T-helper 1 cell treated with Interleukin-12 subunit alpha and Interleukin-12 subunit beta and Interleukin-4 antibody, amounts not matched to agents 30 μg/mL and 1 μg/mL, for 36 hours (primary cell): ENCODE data around the gene NF1.
"Not testable (repeated sequence)": the region's sequence is repeated elsewhere in the genome, so short reads cannot be mapped to it uniquely, and the experiment has no call there.

Source experiments
- H3K27ac Mint-ChIP-seq: one replicate; pipeline ENCODE4 v1.8.0; 2021; ENCODE audit warnings: mild to moderate bottlenecking, mixed read lengths
- H3K27me3 Mint-ChIP-seq: one replicate; pipeline ENCODE4 v1.8.0; 2021; ENCODE audit warnings: low read depth, mixed read lengths
- H3K36me3 Mint-ChIP-seq: one replicate; pipeline ENCODE4 v1.8.0; 2021; ENCODE audit warnings: low read depth, mixed read lengths
- H3K4me1 Mint-ChIP-seq: one replicate; pipeline ENCODE4 v1.8.0; 2021; ENCODE audit warnings: low read depth, mixed read lengths
- H3K4me3 Mint-ChIP-seq: one replicate; pipeline ENCODE4 v1.8.0; 2021; ENCODE audit warnings: mild to moderate bottlenecking, moderate library complexity, mixed read lengths
- H3K9me3 Mint-ChIP-seq: one replicate; pipeline ENCODE4 v1.8.0; 2021; ENCODE audit warnings: mixed read lengths

The NF1 gene

DNA sequence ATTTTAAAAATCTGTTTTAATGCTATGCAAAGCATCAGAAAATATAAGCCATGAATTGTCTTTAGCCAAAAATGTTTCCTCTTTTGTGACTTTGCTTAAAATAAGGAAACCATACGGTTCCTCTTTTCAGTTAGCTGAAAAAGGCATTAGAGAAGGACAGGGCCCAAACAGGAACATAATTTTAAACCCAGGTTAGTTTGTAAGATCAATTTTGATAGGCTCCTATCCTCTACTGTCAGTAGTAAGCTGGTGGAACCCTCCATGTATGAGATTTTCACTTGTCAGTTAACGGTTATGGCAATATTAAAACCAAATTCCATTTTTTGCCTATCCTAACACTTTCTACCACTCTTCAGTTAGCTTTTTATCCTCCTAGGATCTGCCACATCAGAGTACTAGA lies 214.8 kb downstream of the NF1 start:
- peak overlapping the region; percentile 93 for H3K4me3 Mint-ChIP-seq
- H3K27ac Mint-ChIP-seq: peak overlapping the region; percentile 96
- peaks cover 45% of the 10 kb centered on the region for H3K4me1 Mint-ChIP-seq
- peaks cover 6% of the 10 kb centered on the region for H3K9me3 Mint-ChIP-seq
- no peaks in the 10 kb centered on the region for H3K27me3 Mint-ChIP-seq
- H3K36me3 Mint-ChIP-seq: peaks cover 34% of the 10 kb centered on the region

DNA sequence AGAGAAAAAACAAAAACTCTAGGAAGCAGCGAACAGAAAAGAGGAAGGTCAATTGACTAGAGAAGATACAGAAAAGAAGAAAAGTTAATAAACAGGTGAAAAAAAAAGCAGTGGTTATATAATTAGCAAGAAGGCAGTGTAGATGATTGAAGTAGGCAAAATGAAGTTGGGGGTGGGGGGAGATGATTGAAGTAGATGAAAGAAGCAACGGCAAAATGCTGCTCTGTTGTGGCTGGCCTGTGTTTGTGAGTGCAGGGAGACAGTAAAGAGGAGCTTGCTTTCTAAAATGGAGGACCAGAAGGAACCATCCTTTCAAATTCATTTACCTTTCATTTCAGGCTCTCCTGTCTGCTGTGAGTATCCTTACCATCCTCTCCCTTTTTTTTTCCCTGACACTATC lies 215.5 kb downstream of the NF1 start:
- Mint-ChIP-seq H3K4me1 (peaks cover 46% of the 10 kb centered on the region), H3K36me3 (peaks cover 30% of the 10 kb centered on the region), H3K4me3 (peak overlapping the region; percentile 93), H3K27ac (peak overlapping the region; percentile 96), H3K9me3 (peaks cover under 1% of the 10 kb centered on the region), H3K27me3 (no peaks in the 10 kb centered on the region)

DNA sequence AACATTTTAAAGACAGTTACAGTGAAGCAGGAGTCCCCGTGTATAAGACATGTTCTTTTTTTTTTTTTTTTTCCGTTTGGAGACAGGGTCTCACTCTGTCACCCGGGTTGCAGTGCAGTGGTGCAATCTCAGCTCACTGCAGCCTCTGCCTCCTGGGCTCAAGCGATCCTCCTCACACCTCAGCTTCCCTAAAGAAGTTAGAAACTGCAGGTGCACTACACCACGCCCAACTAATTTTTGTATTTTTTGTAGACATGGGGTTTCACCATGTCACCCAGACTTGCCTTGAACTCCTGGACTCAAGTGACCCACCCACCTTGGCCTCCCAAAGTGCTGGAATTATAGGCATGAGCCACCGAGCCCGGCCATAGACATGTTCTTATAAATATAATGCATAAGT lies 216.1 kb downstream of the NF1 start:
- peak overlapping the region; percentile 93 for H3K27ac Mint-ChIP-seq
- no peaks in the 10 kb centered on the region for H3K27me3 Mint-ChIP-seq
- no peaks in the 10 kb centered on the region for H3K9me3 Mint-ChIP-seq
- peaks cover 49% of the 10 kb centered on the region for H3K4me1 Mint-ChIP-seq
- H3K36me3 Mint-ChIP-seq: peaks cover 24% of the 10 kb centered on the region
- peak overlapping the region; percentile 93 for H3K4me3 Mint-ChIP-seq

DNA sequence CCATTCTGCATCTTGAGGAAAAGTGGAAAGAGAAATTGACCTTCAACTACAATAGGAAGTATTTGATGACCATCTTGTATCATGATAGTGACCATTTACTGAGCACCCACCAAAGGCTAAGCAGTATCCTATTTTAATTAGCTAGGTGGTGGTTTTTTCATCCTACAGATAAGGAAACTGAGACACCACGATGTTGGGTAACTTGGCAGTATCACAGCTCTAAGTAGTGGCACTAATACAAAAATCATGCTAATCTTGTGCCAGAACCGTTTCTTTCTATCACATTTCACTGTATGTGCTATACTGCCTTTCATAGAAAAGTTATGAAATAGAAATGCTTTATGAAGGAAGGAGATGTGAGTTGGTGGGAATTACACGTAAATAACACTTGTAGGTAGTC lies 216.7 kb downstream of the NF1 start:
- Mint-ChIP-seq H3K4me1 (peaks cover 48% of the 10 kb centered on the region), H3K9me3 (no peaks in the 10 kb centered on the region), H3K4me3 (peak overlapping the region; percentile 93), H3K27me3 (no peaks in the 10 kb centered on the region), H3K27ac (peak overlapping the region; percentile 93), H3K36me3 (peaks cover 18% of the 10 kb centered on the region)

DNA sequence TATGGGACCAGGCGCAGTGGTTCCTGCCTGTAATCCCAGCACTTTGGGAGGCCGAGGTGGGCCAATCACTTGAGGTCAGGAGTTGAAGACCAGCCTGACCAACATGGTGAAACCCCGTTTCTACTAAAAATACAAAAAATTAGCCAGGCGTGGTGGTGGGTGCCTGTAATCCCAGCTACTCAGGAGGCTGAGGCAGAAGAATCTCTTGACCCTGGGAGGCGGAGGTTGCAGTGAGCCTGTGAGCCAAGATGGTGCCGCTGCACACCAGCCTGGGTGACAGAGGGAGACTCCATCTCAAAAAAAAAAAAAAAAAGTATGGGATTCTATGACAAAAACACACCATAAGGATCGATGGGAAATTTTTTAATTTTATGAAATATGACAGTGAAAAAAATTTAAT lies 217.4 kb downstream of the NF1 start:
- Mint-ChIP-seq H3K4me3 (peak overlapping the region; percentile 93), H3K36me3 (peaks cover 22% of the 10 kb centered on the region), H3K4me1 (peaks cover 51% of the 10 kb centered on the region), H3K27ac (peak overlapping the region; percentile 93)
- not testable (repeated sequence) for H3K9me3 Mint-ChIP-seq, H3K27me3 Mint-ChIP-seq

DNA sequence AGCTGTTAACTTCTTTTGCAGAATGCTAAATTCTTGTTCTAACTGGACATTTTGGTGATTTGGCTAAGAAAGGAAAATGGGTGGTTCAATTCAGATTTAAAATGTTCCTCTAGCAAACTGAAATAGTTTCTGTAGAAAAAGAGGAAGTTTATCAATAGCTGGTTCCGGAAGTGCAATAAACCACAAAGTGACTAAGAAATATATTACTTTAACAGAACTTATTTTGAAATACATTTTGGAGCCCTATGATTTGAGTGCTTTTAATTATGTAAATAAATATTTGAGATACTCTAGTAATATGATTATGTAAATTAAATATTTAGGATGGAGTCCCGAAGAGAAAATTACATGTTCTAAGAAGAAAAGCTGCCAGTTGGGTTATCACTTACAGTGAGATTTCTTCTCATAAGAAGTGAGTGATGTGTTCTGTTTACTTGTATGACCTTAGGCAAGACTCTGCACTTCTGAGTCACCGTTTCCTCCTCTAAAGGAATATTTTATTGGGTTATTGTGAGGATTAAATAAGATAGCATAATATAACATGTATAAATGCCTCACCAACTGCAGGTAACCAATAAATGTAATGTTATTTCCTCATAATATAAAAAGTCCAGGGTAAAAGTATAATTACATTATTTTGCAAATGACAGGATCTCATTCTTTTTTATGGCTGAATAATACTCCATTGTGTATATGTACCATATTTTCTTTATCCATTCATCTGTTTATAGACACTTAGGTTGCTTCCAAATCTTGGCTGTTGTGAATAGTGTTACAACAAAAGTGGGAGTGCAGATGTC lies 219.4 kb downstream of the NF1 start, which contains the start of gene EVI2B:
Gene EVI2B (minus strand): TSS at position 73 of the 800 bp plus-strand sequence. CDS start 8,445 bp downstream, outside the sequence.
- Mint-ChIP-seq H3K27ac (peak within 1 kb of the TSS; percentile 92), H3K27me3 (no peaks in the 10 kb centered on the region)

DNA sequence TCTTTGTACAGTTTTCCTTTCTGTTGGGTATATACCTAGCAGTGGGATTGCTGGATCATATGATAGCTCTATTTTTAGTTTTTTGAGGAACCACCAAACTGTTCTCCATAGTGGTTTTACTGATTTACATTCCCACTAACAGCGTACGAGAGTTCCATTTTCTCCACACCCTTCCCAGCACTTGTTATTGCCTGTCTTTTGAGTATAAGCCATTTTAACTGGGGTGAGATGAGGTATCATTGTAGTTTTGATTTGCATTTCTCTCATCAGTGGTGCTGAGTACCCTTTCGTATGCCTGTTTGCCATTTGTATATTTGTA lies 220.0 kb downstream of the NF1 start:
- H3K27me3 Mint-ChIP-seq: no peaks in the 10 kb centered on the region
- H3K27ac Mint-ChIP-seq: peak overlapping the region; percentile 83
- H3K9me3 Mint-ChIP-seq: no peaks in the 10 kb centered on the region
- peak overlapping the region; percentile 36 for H3K4me3 Mint-ChIP-seq
- H3K36me3 Mint-ChIP-seq: peaks cover 32% of the 10 kb centered on the region
- H3K4me1 Mint-ChIP-seq: peaks cover 46% of the 10 kb centered on the region

More for the DNA sequence above, 219.4 kb downstream of the NF1 start, which contains the start of gene EVI2B:
- Mint-ChIP-seq H3K4me1 (peaks cover 44% of the 10 kb centered on the region), H3K9me3 (no peaks in the 10 kb centered on the region), H3K4me3 (peak within 1 kb of the TSS; percentile 91), H3K36me3 (peaks cover 29% of the 10 kb centered on the region)

DNA sequence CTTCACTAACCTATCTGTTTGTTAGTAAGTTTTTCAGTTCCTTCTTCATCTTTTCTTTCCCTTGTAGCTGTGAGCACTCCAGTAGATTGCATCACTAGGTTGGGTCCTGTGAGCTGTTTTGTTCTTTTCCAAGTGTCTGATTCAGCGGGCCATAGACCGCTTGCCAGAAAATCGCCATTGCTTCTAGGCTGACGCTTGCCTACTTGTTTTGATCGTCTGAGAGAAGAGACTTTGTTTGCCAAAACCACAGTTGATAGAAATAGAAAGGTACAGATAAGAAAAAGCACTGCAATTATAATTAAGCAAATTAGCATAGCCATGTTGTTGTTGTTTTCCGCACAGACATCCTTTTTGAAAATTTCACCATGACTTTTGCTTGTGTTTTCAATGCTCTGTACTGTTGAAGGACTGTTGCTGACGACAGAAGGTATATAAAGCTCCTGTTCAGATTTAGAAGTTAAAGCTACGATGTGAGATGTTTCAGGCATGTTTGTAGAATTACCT lies 223.6 kb downstream of the NF1 start:
- Mint-ChIP-seq H3K36me3 (peaks cover 27% of the 10 kb centered on the region), H3K4me1 (peaks cover 43% of the 10 kb centered on the region), H3K27me3 (no peaks in the 10 kb centered on the region), H3K9me3 (no peaks in the 10 kb centered on the region), H3K27ac (peak overlapping the region; percentile 92), H3K4me3 (peak overlapping the region; percentile 82)

DNA sequence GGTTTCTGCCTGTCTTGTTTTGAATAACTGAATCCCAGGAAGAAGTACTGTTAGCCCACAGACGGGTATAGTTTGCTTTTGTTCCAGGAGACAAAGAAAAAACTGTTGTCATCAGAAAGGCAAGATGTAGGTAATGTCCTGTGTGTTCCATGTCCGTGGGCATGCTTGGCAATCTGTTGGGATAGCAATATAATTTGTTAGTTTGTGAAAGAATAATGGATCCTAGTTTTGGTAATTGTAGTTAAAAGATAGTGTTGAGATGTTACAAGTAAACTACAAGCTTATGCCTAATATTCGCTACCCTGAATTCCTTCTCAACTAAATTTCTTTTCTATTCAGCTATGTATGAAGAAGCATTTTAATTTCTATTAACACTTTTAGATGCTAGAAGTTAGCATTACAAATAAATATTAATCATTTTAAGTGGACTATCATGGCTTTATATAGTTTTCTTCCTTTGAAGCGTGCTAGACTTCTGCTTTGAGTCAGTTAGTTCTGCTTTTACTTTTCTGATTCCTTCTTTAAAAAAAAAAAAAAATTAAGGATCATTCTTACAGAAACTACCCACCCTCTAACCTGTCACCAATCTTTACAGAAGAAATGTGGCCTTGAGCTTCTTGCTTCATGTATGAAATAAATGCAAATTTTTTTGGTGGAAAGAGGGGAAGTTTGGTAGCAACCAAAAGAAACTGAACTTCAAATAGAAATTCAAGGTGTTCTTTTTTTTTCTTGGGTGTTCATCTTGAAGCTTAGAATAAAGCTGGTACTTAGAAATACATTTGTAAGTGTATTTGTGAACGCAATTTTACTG lies 224.3 kb downstream of the NF1 start:
- H3K4me3 Mint-ChIP-seq: peak overlapping the region; percentile 82
- H3K9me3 Mint-ChIP-seq: no peaks in the 10 kb centered on the region
- H3K36me3 Mint-ChIP-seq: peaks cover 29% of the 10 kb centered on the region
- H3K4me1 Mint-ChIP-seq: peaks cover 46% of the 10 kb centered on the region
- no peaks in the 10 kb centered on the region for H3K27me3 Mint-ChIP-seq
- H3K27ac Mint-ChIP-seq: peak overlapping the region; percentile 92

DNA sequence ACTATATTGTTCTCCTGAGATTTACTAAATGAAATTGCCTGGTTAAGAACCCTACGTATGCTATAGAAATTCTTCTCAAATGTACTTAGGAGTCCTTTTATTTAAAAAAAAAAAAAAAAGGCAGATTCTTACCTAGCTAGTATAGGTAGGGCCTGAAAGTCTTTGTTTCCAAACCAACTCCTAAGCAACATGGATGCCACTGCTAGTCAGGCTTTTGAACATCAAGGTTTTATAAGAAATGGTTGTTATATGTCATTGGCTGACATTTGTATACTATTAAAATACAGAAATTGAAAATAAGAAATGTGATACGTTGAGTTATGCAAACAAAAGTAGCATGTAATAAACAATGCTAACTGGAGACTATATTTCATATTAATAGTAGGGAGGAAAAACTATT lies 225.5 kb downstream of the NF1 start:
- peak overlapping the region; percentile 92 for H3K27ac Mint-ChIP-seq
- H3K4me3 Mint-ChIP-seq: peak overlapping the region; percentile 82
- H3K9me3 Mint-ChIP-seq: no peaks in the 10 kb centered on the region
- peaks cover 26% of the 10 kb centered on the region for H3K36me3 Mint-ChIP-seq
- peaks cover 37% of the 10 kb centered on the region for H3K4me1 Mint-ChIP-seq
- no peaks in the 10 kb centered on the region for H3K27me3 Mint-ChIP-seq

DNA sequence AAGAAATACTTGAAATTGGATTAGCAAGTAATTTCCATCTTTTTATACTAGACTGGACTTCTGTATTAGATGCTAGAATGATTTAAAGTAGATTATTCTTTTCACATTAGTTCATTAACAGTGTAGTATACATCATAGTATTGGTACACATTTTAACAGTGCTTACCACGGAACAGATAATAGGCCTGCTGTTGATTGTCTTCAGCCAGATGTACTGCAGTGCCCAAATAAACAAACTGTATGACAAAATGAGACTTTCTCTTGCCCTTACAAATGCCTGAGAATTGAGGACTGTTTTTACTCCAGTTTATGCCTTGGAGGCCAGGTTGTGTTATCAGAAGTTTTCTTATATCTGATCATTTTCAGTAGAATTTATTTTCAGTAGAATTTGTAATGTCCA lies 226.0 kb downstream of the NF1 start:
- H3K9me3 Mint-ChIP-seq: no peaks in the 10 kb centered on the region
- peak overlapping the region; percentile 82 for H3K4me3 Mint-ChIP-seq
- peaks cover 26% of the 10 kb centered on the region for H3K36me3 Mint-ChIP-seq
- no peaks in the 10 kb centered on the region for H3K27me3 Mint-ChIP-seq
- H3K4me1 Mint-ChIP-seq: peaks cover 34% of the 10 kb centered on the region
- peak overlapping the region; percentile 92 for H3K27ac Mint-ChIP-seq

DNA sequence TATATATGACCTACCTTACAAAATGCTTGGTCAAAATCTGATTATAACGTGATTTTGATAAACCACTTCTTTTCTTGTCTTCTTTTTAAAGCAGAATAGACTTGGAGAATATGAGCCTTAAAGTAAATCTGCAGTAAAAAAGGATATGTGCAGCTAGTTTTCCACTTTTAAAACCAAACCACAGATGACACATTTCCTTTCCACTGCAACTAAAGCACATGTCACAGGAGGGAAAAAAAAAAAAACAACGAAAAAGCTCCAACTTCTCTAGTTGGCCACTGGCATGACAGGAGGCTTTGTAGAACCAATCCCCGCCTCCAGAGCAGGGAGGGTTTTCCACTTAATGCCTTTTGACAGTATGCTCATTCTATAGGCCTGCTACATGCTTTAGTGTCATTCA lies 226.7 kb downstream of the NF1 start, which contains the start of gene EVI2A:
Gene EVI2A (minus strand): TSS at position 142 of the 400 bp plus-strand sequence. CDS start 2,609 bp downstream, outside the sequence.
- H3K4me3 Mint-ChIP-seq: peak within 1 kb of the TSS; percentile 82
- H3K4me1 Mint-ChIP-seq: peaks cover 28% of the 10 kb centered on the region
- H3K27ac Mint-ChIP-seq: peak within 1 kb of the TSS; percentile 92
- H3K9me3 Mint-ChIP-seq: no peaks in the 10 kb centered on the region
- H3K36me3 Mint-ChIP-seq: peaks cover 26% of the 10 kb centered on the region
- no peaks in the 10 kb centered on the region for H3K27me3 Mint-ChIP-seq

DNA sequence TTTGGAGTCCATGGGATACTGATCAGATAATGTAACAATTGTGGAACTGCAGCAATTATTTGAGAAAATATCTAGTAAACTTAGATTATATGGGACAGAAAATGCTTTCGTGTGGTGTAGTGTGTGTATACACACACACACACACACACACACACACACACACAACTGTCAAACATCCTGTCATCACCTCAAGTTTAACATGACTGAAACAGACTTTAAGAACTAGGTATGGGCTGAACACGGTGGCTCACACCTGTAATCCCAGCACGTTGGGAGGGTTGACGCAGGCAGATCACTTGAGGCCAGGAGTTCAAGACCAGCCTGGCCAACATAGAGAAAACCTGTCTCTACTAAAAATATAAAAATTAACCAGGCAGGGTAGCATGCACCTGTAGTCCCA lies 227.2 kb downstream of the NF1 start:
- Mint-ChIP-seq H3K4me1 (peaks cover 24% of the 10 kb centered on the region), H3K27me3 (no peaks in the 10 kb centered on the region), H3K9me3 (no peaks in the 10 kb centered on the region), H3K4me3 (peak overlapping the region; percentile 82), H3K36me3 (peaks cover 23% of the 10 kb centered on the region), H3K27ac (peak overlapping the region; percentile 92)

DNA sequence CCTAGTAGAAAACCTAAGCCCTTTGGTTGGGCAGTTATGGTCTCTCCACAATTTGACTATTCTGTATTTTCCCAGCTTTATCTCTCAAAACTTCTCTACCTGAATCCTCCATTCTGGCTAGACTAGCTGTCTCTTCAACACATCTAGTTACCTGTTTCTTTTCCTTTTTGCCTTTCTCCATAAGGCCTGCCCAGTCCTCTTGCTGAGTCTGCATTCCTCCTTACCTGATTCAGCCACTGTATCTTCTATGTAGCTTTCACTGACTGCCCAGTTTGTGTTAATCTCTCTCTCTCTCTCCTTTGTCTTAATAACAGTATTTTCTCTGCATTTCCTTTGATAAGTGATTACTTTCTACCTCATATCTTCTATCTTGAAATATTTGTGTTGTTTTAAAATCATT lies 228.8 kb downstream of the NF1 start:
- Mint-ChIP-seq H3K9me3 (no peaks in the 10 kb centered on the region), H3K4me1 (peaks cover 22% of the 10 kb centered on the region), H3K4me3 (peak overlapping the region; percentile 3), H3K36me3 (peaks cover 22% of the 10 kb centered on the region), H3K27me3 (no peaks in the 10 kb centered on the region), H3K27ac (peak overlapping the region; percentile 60)
